ENCODE measurements around the gene DENND5A.
"Not testable (repeated sequence)": the region's sequence is repeated elsewhere in the genome, so short reads cannot be mapped to it uniquely, and the experiment has no call there.

Gene DENND5A

DNA sequence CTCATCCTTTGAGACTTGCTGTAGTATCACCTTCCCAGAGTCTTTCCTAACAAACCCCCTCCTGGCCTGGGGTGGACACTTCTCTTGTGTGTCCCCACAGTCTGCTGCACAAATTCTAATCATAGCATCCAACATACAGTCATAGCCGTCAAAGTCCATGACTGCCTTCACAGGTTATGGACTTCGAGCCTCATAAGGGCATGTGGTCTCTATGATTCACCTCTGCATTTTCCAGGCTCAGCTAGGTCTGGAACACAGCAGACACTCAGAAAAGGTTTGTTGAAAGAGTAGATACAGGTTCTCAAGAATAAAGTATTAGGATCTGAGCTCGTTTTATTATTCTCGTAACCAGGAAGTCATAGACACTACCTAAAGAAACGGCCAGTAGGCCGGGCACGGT lies 160.6 kb downstream of the DENND5A start:
- no peak overlapping the region for H3K27ac ChIP-seq (ENCODE audit: low read depth, low read length)
- no peak overlapping the region for H2BK15ac ChIP-seq (replicated peaks; ENCODE audit: low read depth)
- H3K4me2 ChIP-seq (ENCODE audit: low read length) = no peak overlapping the region
- no peak overlapping the region for H3K4ac ChIP-seq (ENCODE audit: low read depth, low read length)
- H2AK5ac ChIP-seq (ENCODE audit: low read length) = no peak overlapping the region
- no peak overlapping the region for H2BK5ac ChIP-seq (ENCODE audit: low read length)
- no peaks in the 10 kb centered on the region for H3K79me1 ChIP-seq (ENCODE audit: low read length)
- no peak overlapping the region for H3K4me3 ChIP-seq (ENCODE audit: low read length)
- H3K27me3 ChIP-seq (ENCODE audit: insufficient read depth, low read length, poor library complexity) = no peaks in the 10 kb centered on the region
- no peak overlapping the region for H3K56ac ChIP-seq (ENCODE audit: low read length)
- no peaks in the 10 kb centered on the region for H3K4me1 ChIP-seq (ENCODE audit: control insufficient read depth, low read depth, low read length)
- H3K18ac ChIP-seq (ENCODE audit: low read length) = no peak overlapping the region
- H3K79me2 ChIP-seq (ENCODE audit: control insufficient read depth, insufficient read depth, low read length) = no peaks in the 10 kb centered on the region
- no peak overlapping the region for H2BK120ac ChIP-seq (ENCODE audit: low read depth, low read length)
- H3K9ac ChIP-seq (ENCODE audit: low read length) = no peak overlapping the region
- no peaks in the 10 kb centered on the region for H3K36me3 ChIP-seq (ENCODE audit: control insufficient read depth, insufficient read depth, low read length)
- no CpG with 5 or more reads among the region's 7 CpGs for WGBS (ENCODE audit: extremely low coverage, insufficient coverage, low lambda C conversion rate)
- DNase-seq = no peak
- no peak overlapping the region for H4K5ac ChIP-seq (ENCODE audit: low read length)
- no peak overlapping the region for H4K8ac ChIP-seq (ENCODE audit: low read depth, low read length)
- no peak overlapping the region for H3K23ac ChIP-seq (ENCODE audit: low read length)

GRCh38 chr11:9103542-9104276 lies 161.4 kb downstream of the DENND5A start:
- Histone ChIP-seq H3K4me2 (ENCODE audit: low read length) (no peak overlapping the region), H3K4ac (ENCODE audit: low read depth, low read length) (no peak overlapping the region)

DNA sequence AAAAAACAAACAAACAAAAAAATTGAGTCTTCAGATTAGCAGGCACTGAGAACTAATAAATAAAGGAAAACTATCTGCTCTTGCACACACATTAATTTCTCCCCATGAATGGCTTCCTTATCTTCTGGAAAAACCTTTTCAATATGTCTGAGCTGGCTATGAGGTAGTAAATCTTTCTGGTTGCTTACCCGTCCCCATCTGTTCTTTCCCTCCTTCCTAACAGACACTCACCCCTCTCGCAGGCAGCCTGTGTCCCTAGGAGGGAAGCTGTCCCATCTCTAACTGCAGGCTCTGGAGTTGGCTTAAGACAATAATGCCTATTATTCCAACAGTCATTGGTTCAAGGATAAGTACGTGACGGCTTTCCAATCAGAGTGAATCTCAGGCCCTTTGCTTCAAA lies 165.5 kb downstream of the DENND5A start:
- H3K27me3 ChIP-seq (ENCODE audit: insufficient read depth, low read length, poor library complexity) = no peaks in the 10 kb centered on the region
- no peak overlapping the region for H4K8ac ChIP-seq (ENCODE audit: low read depth, low read length)
- H3K79me2 ChIP-seq (ENCODE audit: control insufficient read depth, insufficient read depth, low read length) = no peaks in the 10 kb centered on the region
- H2BK120ac ChIP-seq (ENCODE audit: low read depth, low read length) = no peak overlapping the region
- H2AK5ac ChIP-seq (ENCODE audit: low read length) = no peak overlapping the region
- no peak overlapping the region for H3K9ac ChIP-seq (ENCODE audit: low read length)
- H3K23ac ChIP-seq (ENCODE audit: low read length) = no peak overlapping the region
- H3K4ac ChIP-seq (ENCODE audit: low read depth, low read length) = no peak overlapping the region
- no peaks in the 10 kb centered on the region for H3K4me1 ChIP-seq (ENCODE audit: control insufficient read depth, low read depth, low read length)
- no peaks in the 10 kb centered on the region for H3K79me1 ChIP-seq (ENCODE audit: low read length)
- H2BK15ac ChIP-seq (replicated peaks; ENCODE audit: low read depth) = no peak overlapping the region
- no peak for DNase-seq
- no peak overlapping the region for H3K27ac ChIP-seq (ENCODE audit: low read depth, low read length)
- H3K4me2 ChIP-seq (ENCODE audit: low read length) = no peak overlapping the region
- H2BK5ac ChIP-seq (ENCODE audit: low read length) = no peak overlapping the region
- no peak overlapping the region for H3K56ac ChIP-seq (ENCODE audit: low read length)
- no peaks in the 10 kb centered on the region for H3K36me3 ChIP-seq (ENCODE audit: control insufficient read depth, insufficient read depth, low read length)
- no peak overlapping the region for H3K4me3 ChIP-seq (ENCODE audit: low read length)
- no peak overlapping the region for H4K5ac ChIP-seq (ENCODE audit: low read length)
- no peak overlapping the region for H3K18ac ChIP-seq (ENCODE audit: low read length)
- no CpG with 5 or more reads among the region's 4 CpGs for WGBS (ENCODE audit: extremely low coverage, insufficient coverage, low lambda C conversion rate)

More at GRCh38 chr11:9103542-9104276, 161.4 kb downstream of the DENND5A start:
- DNase-seq = no peak
- Histone ChIP-seq H3K79me2 (ENCODE audit: control insufficient read depth, insufficient read depth, low read length) (no peaks in the 10 kb centered on the region), H3K36me3 (ENCODE audit: control insufficient read depth, insufficient read depth, low read length) (no peaks in the 10 kb centered on the region), H2BK15ac (replicated peaks; ENCODE audit: low read depth) (no peak overlapping the region), H2BK5ac (ENCODE audit: low read length) (no peak overlapping the region), H3K27ac (ENCODE audit: low read depth, low read length) (no peak overlapping the region), H2AK5ac (ENCODE audit: low read length) (no peak overlapping the region), H3K4me3 (ENCODE audit: low read length) (no peak overlapping the region), H3K9ac (ENCODE audit: low read length) (no peak overlapping the region), H3K23ac (ENCODE audit: low read length) (no peak overlapping the region), H3K4me1 (ENCODE audit: control insufficient read depth, low read depth, low read length) (no peaks in the 10 kb centered on the region), H3K27me3 (ENCODE audit: insufficient read depth, low read length, poor library complexity) (no peaks in the 10 kb centered on the region), H3K79me1 (ENCODE audit: low read length) (no peaks in the 10 kb centered on the region), H3K56ac (ENCODE audit: low read length) (no peak overlapping the region), H4K5ac (ENCODE audit: low read length) (no peak overlapping the region), H4K8ac (ENCODE audit: low read depth, low read length) (no peak overlapping the region), H2BK120ac (ENCODE audit: low read depth, low read length) (no peak overlapping the region), H3K18ac (ENCODE audit: low read length) (no peak overlapping the region)
- no CpG with 5 or more reads among the region's 7 CpGs for WGBS (ENCODE audit: extremely low coverage, insufficient coverage, low lambda C conversion rate)

DNA sequence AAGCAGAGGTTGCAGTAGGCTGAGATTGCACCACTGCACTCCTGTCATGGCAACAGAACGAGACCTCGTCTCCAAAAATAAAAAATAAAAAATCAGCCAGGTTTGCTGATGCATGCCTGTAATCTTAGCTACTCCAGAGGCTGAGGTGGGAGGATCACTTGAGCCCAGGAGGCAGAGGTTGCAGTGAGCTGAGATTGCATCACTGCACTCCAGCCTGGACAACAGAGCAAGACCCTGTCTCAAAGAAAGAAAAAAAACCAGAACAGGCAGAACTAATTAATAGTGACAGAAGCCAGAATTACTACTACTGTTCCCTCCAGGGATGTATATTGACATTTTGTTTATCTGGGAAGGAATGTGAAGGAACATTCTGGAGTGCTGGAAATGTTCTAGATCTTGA lies 166.7 kb downstream of the DENND5A start:
- H2BK5ac ChIP-seq (ENCODE audit: low read length) = not testable (repeated sequence)

GRCh38 chr11:9097186-9097943 lies 167.8 kb downstream of the DENND5A start:
- not testable (repeated sequence) for H4K5ac ChIP-seq (ENCODE audit: low read length); H2BK5ac ChIP-seq (ENCODE audit: low read length); H3K23ac ChIP-seq (ENCODE audit: low read length); H3K27ac ChIP-seq (ENCODE audit: low read depth, low read length); H3K4ac ChIP-seq (ENCODE audit: low read depth, low read length); H3K79me2 ChIP-seq (ENCODE audit: control insufficient read depth, insufficient read depth, low read length); H3K36me3 ChIP-seq (ENCODE audit: control insufficient read depth, insufficient read depth, low read length); DNase-seq; H3K56ac ChIP-seq (ENCODE audit: low read length); H3K9ac ChIP-seq (ENCODE audit: low read length); H2AK5ac ChIP-seq (ENCODE audit: low read length); H3K4me1 ChIP-seq (ENCODE audit: control insufficient read depth, low read depth, low read length); H3K27me3 ChIP-seq (ENCODE audit: insufficient read depth, low read length, poor library complexity); H2BK120ac ChIP-seq (ENCODE audit: low read depth, low read length); H3K4me3 ChIP-seq (ENCODE audit: low read length); H3K18ac ChIP-seq (ENCODE audit: low read length); H3K4me2 ChIP-seq (ENCODE audit: low read length); H4K8ac ChIP-seq (ENCODE audit: low read depth, low read length); H2BK15ac ChIP-seq (replicated peaks; ENCODE audit: low read depth); H3K79me1 ChIP-seq (ENCODE audit: low read length)
- WGBS (ENCODE audit: extremely low coverage, insufficient coverage, low lambda C conversion rate) = no CpG with 5 or more reads among the region's 23 CpGs

More for the DNA sequence above, 166.7 kb downstream of the DENND5A start:
- H3K4ac ChIP-seq (ENCODE audit: low read depth, low read length); H4K5ac ChIP-seq (ENCODE audit: low read length); DNase-seq; H3K27ac ChIP-seq (ENCODE audit: low read depth, low read length); H3K4me1 ChIP-seq (ENCODE audit: control insufficient read depth, low read depth, low read length); H3K9ac ChIP-seq (ENCODE audit: low read length); H3K4me3 ChIP-seq (ENCODE audit: low read length); H3K18ac ChIP-seq (ENCODE audit: low read length); H2BK15ac ChIP-seq (replicated peaks; ENCODE audit: low read depth); H3K79me1 ChIP-seq (ENCODE audit: low read length); H3K36me3 ChIP-seq (ENCODE audit: control insufficient read depth, insufficient read depth, low read length); H2AK5ac ChIP-seq (ENCODE audit: low read length); H3K56ac ChIP-seq (ENCODE audit: low read length); H3K23ac ChIP-seq (ENCODE audit: low read length); H4K8ac ChIP-seq (ENCODE audit: low read depth, low read length); H3K79me2 ChIP-seq (ENCODE audit: control insufficient read depth, insufficient read depth, low read length); H3K4me2 ChIP-seq (ENCODE audit: low read length); H3K27me3 ChIP-seq (ENCODE audit: insufficient read depth, low read length, poor library complexity); H2BK120ac ChIP-seq (ENCODE audit: low read depth, low read length): not testable (repeated sequence)
- WGBS (ENCODE audit: extremely low coverage, insufficient coverage, low lambda C conversion rate) = no CpG with 5 or more reads among the region's 2 CpGs
